ENCODE measurements around the gene RAB25. TPM values are rescaled to one million over a fixed set of nuclear protein-coding genes. Genes with fewer than 3 reads are reported as not detected.

RAB25 gene
- total RNA-seq = 10 to 100 TPM; 65.9 to 88.0 (median 74.1) TPM

- H3K4me1 ChIP-seq = peaks cover 7 to 9% of the 10 kb centered on the region in 2 donors
- H3K36me3 ChIP-seq = no peaks in the 10 kb centered on the region
- peak within 1 kb of the TSS in 2 of 3 donors; percentile 29 to 40 for H3K4me3 ChIP-seq (replicated peaks in 1 of 3)
- no peaks in the 10 kb centered on the region for H3K9me3 ChIP-seq
- peak; percentile 89 to 90 for DNase-seq
- 17 to 25% methylated on average over 11 of the region's 11 CpGs for WGBS, 2 donors
- TF ChIP-seq CTCF (IDR thresholded peaks at IDR 0.05) (no peak), POLR2A (IDR thresholded peaks at IDR 0.05) (peak in 1 of 2 donors; percentile 74)
- no peaks in the 10 kb centered on the region for H3K27me3 ChIP-seq
- intact Hi-C loops (cut with DNase I) = no loop called here
- H3K27ac ChIP-seq = peak within 1 kb of the TSS; percentile 44 to 63 (median 53)
These were observed at the start of gene RAB25 for GRCh38 chr1:156060937-156061636. RAB25 (plus strand) TSS chr1:156061160; CDS start chr1:156061401, 241 bp downstream.

GRCh38 chr1:156012051-156012817 is 48.7 kb upstream of the RAB25 start:
- H3K27me3 ChIP-seq = no peaks in the 10 kb centered on the region
- intact Hi-C loops (cut with DNase I) = no loop called here
- peaks cover 4 to 5% of the 10 kb centered on the region in 2 donors for H3K4me1 ChIP-seq
- no peak overlapping the region for H3K4me3 ChIP-seq (replicated peaks in 1 of 3)
- no peak for DNase-seq
- no peaks in the 10 kb centered on the region for H3K9me3 ChIP-seq
- 88 to 89% methylated on average over 4 of the region's 4 CpGs for WGBS, 2 donors
- H3K27ac ChIP-seq = no peak overlapping the region
- peaks cover 41 to 68% of the 10 kb centered on the region in 2 donors for H3K36me3 ChIP-seq
- TF ChIP-seq POLR2A (IDR thresholded peaks at IDR 0.05) = no peak

DNA sequence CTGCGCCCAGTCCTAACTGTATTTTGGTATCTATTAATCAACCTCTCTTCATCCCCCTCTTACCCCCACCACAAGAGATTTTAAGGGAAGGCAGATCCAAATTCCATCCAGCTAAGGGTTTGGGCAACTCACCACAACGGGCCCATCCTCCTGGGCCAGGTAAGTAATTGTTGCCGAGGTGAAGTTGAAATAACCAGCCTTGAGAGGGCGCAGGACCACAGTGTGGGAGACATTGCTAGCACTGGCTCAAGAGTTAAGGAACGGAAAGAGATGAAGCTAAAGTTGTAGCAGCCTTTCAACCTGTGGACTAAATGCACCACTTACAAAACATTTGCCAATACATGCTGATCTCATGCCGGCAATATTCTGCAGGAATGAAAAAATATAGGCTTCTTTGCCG is 46.1 kb upstream of the RAB25 start:
- no peak for DNase-seq
- H3K4me1 ChIP-seq = peaks cover 2 to 4% of the 10 kb centered on the region in 2 donors
- no peak for TF ChIP-seq CTCF (IDR thresholded peaks at IDR 0.05)
- no peak for TF ChIP-seq POLR2A (IDR thresholded peaks at IDR 0.05)
- no peak overlapping the region for H3K27ac ChIP-seq
- H3K4me3 ChIP-seq (replicated peaks in 1 of 3) = no peak overlapping the region
- no peaks in the 10 kb centered on the region for H3K9me3 ChIP-seq
- intact Hi-C loops (cut with DNase I) = no loop called here
- 92 to 93% methylated on average over 7 of the region's 7 CpGs for WGBS, 2 donors
- no peaks in the 10 kb centered on the region for H3K27me3 ChIP-seq
- peaks cover 38 to 63% of the 10 kb centered on the region in 2 donors for H3K36me3 ChIP-seq

- Histone ChIP-seq H3K9me3 (no peaks in the 10 kb centered on the region), H3K36me3 (peaks cover 11 to 16% of the 10 kb centered on the region in 2 donors), H3K27ac (peak overlapping the region in 1 of 3 donors; percentile 89), H3K27me3 (no peaks in the 10 kb centered on the region), H3K4me1 (peaks cover 6 to 9% of the 10 kb centered on the region in 2 donors), H3K4me3 (replicated peaks in 1 of 3) (peak overlapping the region; percentile 20 to 92 (median 59))
- intact Hi-C loops (cut with DNase I) = no loop called here
- TF ChIP-seq POLR2A (IDR thresholded peaks at IDR 0.05) (no peak), CTCF (IDR thresholded peaks at IDR 0.05) (no peak)
- WGBS, 2 donors = 53 to 56% methylated on average over 8 of the region's 8 CpGs
- DNase-seq = no peak
These were observed 41.0 kb upstream of the RAB25 start for GRCh38 chr1:156019946-156020292.

- peak within 1 kb of the TSS; percentile 59 to 89 (median 82) for H3K27ac ChIP-seq
- 0% methylated on average over 23 to 40 of the region's 45 CpGs for WGBS, 2 donors
- peak in 1 of 2 donors; percentile 57 for TF ChIP-seq POLR2A (IDR thresholded peaks at IDR 0.05)
- TF ChIP-seq CTCF (IDR thresholded peaks at IDR 0.05) = no peak
- H3K4me3 ChIP-seq (replicated peaks in 1 of 3) = peak within 1 kb of the TSS; percentile 20 to 92 (median 59)
- DNase-seq = peak; percentile 81 to 83
- H3K36me3 ChIP-seq = peaks cover 10 to 14% of the 10 kb centered on the region in 2 donors
- H3K9me3 ChIP-seq = no peaks in the 10 kb centered on the region
- peaks cover 6 to 9% of the 10 kb centered on the region in 2 donors for H3K4me1 ChIP-seq
- no peaks in the 10 kb centered on the region for H3K27me3 ChIP-seq
- intact Hi-C loops (cut with DNase I) = no loop called here
These were observed 40.5 kb upstream of the RAB25 start, which contains the start of gene SSR2 for GRCh38 chr1:156020293-156021092. SSR2 (minus strand) TSS chr1:156020951; CDS start chr1:156020167, 784 bp downstream.

Data from thyroid gland (tissue), 4 donors.